ENCODE results near the gene RFC3. TPM values are rescaled to one million over a fixed set of nuclear protein-coding genes. Genes with fewer than 3 reads are reported as not detected.

RFC3 gene
- total and polyA plus RNA-seq, 10 donors: 3.6 to 25.7 (median 9.9) TPM

GRCh38 chr13:33859691-33860303 lies 41.8 kb downstream of the RFC3 start:
- H3K27me3 ChIP-seq (replicated peaks in 1 of 7): no peaks in the 10 kb centered on the region
- WGBS, 5 donors: 94 to 100% (median 97%) methylated on average over 1 of the region's 1 CpG
- TF ChIP-seq POLR2A (IDR thresholded peaks at IDR 0.05) (no peak), POLR2AphosphoS5 (IDR thresholded peaks at IDR 0.05) (no peak)
- TF ChIP-seq, protein P1, sequence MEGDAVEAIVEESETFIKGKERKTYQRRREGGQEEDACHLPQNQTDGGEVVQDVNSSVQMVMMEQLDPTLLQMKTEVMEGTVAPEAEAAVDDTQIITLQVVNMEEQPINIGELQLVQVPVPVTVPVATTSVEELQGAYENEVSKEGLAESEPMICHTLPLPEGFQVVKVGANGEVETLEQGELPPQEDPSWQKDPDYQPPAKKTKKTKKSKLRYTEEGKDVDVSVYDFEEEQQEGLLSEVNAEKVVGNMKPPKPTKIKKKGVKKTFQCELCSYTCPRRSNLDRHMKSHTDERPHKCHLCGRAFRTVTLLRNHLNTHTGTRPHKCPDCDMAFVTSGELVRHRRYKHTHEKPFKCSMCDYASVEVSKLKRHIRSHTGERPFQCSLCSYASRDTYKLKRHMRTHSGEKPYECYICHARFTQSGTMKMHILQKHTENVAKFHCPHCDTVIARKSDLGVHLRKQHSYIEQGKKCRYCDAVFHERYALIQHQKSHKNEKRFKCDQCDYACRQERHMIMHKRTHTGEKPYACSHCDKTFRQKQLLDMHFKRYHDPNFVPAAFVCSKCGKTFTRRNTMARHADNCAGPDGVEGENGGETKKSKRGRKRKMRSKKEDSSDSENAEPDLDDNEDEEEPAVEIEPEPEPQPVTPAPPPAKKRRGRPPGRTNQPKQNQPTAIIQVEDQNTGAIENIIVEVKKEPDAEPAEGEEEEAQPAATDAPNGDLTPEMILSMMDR (IDR thresholded peaks at IDR 0.05 in 8 of 11, conservative IDR thresholded peaks at IDR 0.05 in 3 of 11): no peak
- peaks cover 0 to 4% (median 0%) of the 10 kb centered on the region in 8 donors for H3K9me3 ChIP-seq
- no peaks in the 10 kb centered on the region for H3K36me3 ChIP-seq
- no peaks in the 10 kb centered on the region for H3K4me1 ChIP-seq
- intact Hi-C loops (cut with DNase I; ENCODE audit: low total_unique reads): no loop called here
- DNase-seq: no peak
- H3K4me3 ChIP-seq: no peak overlapping the region
- no peak overlapping the region for H3K27ac ChIP-seq

- 88 to 92% (median 91%) methylated on average over 9 of the region's 9 CpGs for WGBS, 5 donors
- peaks cover 0 to under 1% (median 0%) of the 10 kb centered on the region in 8 donors for H3K9me3 ChIP-seq
- no peak for DNase-seq
Measured at GRCh38 chr13:33860526-33860925, 42.6 kb downstream of the RFC3 start.

GRCh38 chr13:33862016-33862415 lies 44.1 kb downstream of the RFC3 start:
- Histone ChIP-seq H3K27ac (no peak overlapping the region), H3K36me3 (no peaks in the 10 kb centered on the region), H3K27me3 (replicated peaks in 1 of 7) (no peaks in the 10 kb centered on the region), H3K9me3 (no peaks in the 10 kb centered on the region), H3K4me3 (no peak overlapping the region), H3K4me1 (no peaks in the 10 kb centered on the region)
- TF ChIP-seq POLR2AphosphoS5 (IDR thresholded peaks at IDR 0.05) (no peak), POLR2A (IDR thresholded peaks at IDR 0.05) (no peak)
- TF ChIP-seq, protein P1 (IDR thresholded peaks at IDR 0.05 in 8 of 11, conservative IDR thresholded peaks at IDR 0.05 in 3 of 11): no peak
- no peak for DNase-seq
- intact Hi-C loops (cut with DNase I; ENCODE audit: low total_unique reads): no loop called here
- 81 to 88% (median 82%) methylated on average over 5 of the region's 5 CpGs for WGBS, 5 donors

More at GRCh38 chr13:33860526-33860925, 42.6 kb downstream of the RFC3 start:
- intact Hi-C loops (cut with DNase I; ENCODE audit: low total_unique reads): no loop called here
- Histone ChIP-seq H3K27me3 (replicated peaks in 1 of 7) (no peaks in the 10 kb centered on the region), H3K36me3 (no peaks in the 10 kb centered on the region), H3K27ac (no peak overlapping the region), H3K4me1 (no peaks in the 10 kb centered on the region), H3K4me3 (no peak overlapping the region)
- TF ChIP-seq POLR2A (IDR thresholded peaks at IDR 0.05) (no peak), POLR2AphosphoS5 (IDR thresholded peaks at IDR 0.05) (no peak)
- TF ChIP-seq, protein P1 (IDR thresholded peaks at IDR 0.05 in 8 of 11, conservative IDR thresholded peaks at IDR 0.05 in 3 of 11): no peak

GRCh38 chr13:33863188-33863789 lies 45.3 kb downstream of the RFC3 start:
- H3K4me1 ChIP-seq: no peaks in the 10 kb centered on the region
- intact Hi-C loops (cut with DNase I; ENCODE audit: low total_unique reads): no loop called here
- H3K27ac ChIP-seq: no peak overlapping the region
- TF ChIP-seq POLR2AphosphoS5 (IDR thresholded peaks at IDR 0.05) (no peak), POLR2A (IDR thresholded peaks at IDR 0.05) (no peak)
- TF ChIP-seq, protein P1 (IDR thresholded peaks at IDR 0.05 in 8 of 11, conservative IDR thresholded peaks at IDR 0.05 in 3 of 11): no peak
- H3K27me3 ChIP-seq (replicated peaks in 1 of 7): no peaks in the 10 kb centered on the region
- no peaks in the 10 kb centered on the region for H3K36me3 ChIP-seq
- no peak overlapping the region for H3K4me3 ChIP-seq
- DNase-seq: no peak
- H3K9me3 ChIP-seq: no peaks in the 10 kb centered on the region
- 62 to 67% (median 66%) methylated on average over 3 of the region's 3 CpGs for WGBS, 5 donors
